ENCODE results near the gene SPTLC3.

DNA sequence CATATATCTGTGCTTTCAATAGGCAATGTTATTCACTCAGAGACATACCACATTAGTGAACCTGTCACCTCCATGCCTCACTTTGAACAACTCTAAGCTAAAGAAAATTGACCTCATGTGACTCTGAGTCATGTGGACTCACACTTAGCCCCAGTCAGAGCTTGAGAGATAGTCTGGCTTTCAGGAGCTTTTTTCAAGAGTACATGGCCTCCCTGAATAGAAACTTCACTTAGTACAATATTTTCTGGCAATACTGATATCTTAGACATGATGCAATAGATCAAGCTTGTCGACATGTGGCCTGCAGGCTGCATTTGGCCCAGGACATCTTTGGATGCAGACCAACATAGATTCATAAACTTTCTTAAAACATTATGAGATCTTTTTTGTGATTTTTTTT, 8.5 kb downstream of the SPTLC3 start:
- TF ChIP-seq, protein P1, sequence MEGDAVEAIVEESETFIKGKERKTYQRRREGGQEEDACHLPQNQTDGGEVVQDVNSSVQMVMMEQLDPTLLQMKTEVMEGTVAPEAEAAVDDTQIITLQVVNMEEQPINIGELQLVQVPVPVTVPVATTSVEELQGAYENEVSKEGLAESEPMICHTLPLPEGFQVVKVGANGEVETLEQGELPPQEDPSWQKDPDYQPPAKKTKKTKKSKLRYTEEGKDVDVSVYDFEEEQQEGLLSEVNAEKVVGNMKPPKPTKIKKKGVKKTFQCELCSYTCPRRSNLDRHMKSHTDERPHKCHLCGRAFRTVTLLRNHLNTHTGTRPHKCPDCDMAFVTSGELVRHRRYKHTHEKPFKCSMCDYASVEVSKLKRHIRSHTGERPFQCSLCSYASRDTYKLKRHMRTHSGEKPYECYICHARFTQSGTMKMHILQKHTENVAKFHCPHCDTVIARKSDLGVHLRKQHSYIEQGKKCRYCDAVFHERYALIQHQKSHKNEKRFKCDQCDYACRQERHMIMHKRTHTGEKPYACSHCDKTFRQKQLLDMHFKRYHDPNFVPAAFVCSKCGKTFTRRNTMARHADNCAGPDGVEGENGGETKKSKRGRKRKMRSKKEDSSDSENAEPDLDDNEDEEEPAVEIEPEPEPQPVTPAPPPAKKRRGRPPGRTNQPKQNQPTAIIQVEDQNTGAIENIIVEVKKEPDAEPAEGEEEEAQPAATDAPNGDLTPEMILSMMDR (IDR thresholded peaks at IDR 0.05), result no peak
- TF ChIP-seq POLR2A (IDR thresholded peaks at IDR 0.05), result no peak

All from adrenal gland (tissue), 5 donors.